Measurements from ENCODE around the gene CCDC57. TPM values are rescaled to one million over a fixed set of nuclear protein-coding genes. Genes with fewer than 3 reads are reported as not detected.

The CCDC57 gene
- total and polyA plus RNA-seq, 9 of the 15 experiments (the other 6 are each of a cell fraction or from before 2014, with no cell fraction given) = 0.83 to 36.2 (median 13.6) TPM

DNA sequence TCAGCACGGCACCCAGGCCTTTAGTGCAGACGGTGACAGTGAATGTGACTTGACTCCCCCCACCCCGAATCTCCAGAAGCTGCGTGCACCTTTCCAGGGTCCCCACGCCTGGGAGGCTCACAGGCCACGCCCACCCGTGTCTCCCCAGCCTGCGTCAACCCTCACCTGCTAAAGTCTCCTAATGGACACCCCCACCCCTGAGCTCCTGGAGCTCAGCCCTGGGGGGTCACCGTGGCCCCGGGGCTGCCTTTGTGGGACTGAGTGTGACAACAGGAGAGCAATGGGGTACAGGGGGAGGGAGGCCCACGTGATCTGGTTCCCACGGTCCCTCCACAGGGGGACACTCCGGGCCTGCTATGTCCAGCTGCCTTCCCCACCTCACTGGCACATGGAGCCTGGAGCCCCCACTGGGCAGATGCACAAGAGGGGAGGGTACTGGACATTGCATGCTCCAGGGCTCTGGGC lies 107.2 kb downstream of the CCDC57 start:
- no peak for ATAC-seq
- peaks cover 23 to 80% of the 10 kb centered on the region in 2 experiments for H3K4me1 ChIP-seq (replicated peaks in 1 of 2; ENCODE audit: control insufficient read depth in 2 of 2, insufficient read depth in 2 of 2, low read length in 2 of 2)
- H3K27me3 ChIP-seq (ENCODE audit: control insufficient read depth in 2 of 2, insufficient read depth in 2 of 2, low read length in 2 of 2) = no peaks in the 10 kb centered on the region
- H4K20me1 ChIP-seq (replicated peaks; ENCODE audit: control insufficient read depth, insufficient read depth, low read length) = no peaks in the 10 kb centered on the region
- intact Hi-C loops (cut with micrococcal nuclease) = loop anchor here (5.0 kb wide), 1 partner anchor 37 kb away; no protein-coding TSS in a partner anchor
- H3K4me3 ChIP-seq = no peak overlapping the region
- peaks cover 6% of the 10 kb centered on the region; the same call in 2 of the 3 replicates for H3K36me3 ChIP-seq (ENCODE audit: control insufficient read depth, insufficient read depth, low read length)
- no TSS peak for BruUV-seq (replicated peaks)
- peak overlapping the region in 1 of 2 experiments; percentile 4; a peak in 1 of 4 replicates for H3K9ac ChIP-seq (ENCODE audit: insufficient read depth in 1 of 2, low read depth in 2 of 2, low read length in 2 of 2)
- 0 out of 3 replicates have a peak, but pooled peaks cover under 1% of the 10 kb centered on the region for H3K79me2 ChIP-seq (ENCODE audit: control insufficient read depth, insufficient read depth, low read length)
- no peak for DNase-seq (ENCODE audit: extremely low read depth in 1 of 4, low spot score in 3 of 4)
- ChIA-PET CTCF (ENCODE audit: low intra/inter-chr PET ratio) (no interaction called here), POLR2A (interaction anchor here (0.6 to 0.7 kb wide), 2 partner anchors 13 to 765 kb away, joined by 3 read pairs; no protein-coding TSS in a partner anchor)
- H3K9me1 ChIP-seq (ENCODE audit: control insufficient read depth, insufficient read depth, low read length) = no peaks in the 10 kb centered on the region
- no peak overlapping the region for H2AFZ ChIP-seq (ENCODE audit: low read depth, low read length)
- in situ Hi-C loops (cut with MboI) = no loop called here
- no peak for FAIRE-seq
- no peak overlapping the region for H3K4me2 ChIP-seq (ENCODE audit: insufficient read depth, low read length)
- peak; percentile 29; the same call in 1 of the 2 replicates for TF ChIP-seq POLR2G (IDR thresholded peaks at IDR 0.05; ENCODE audit: low read depth, low read length)
- TF ChIP-seq POLR3G (IDR thresholded peaks at IDR 0.05; ENCODE audit: extremely low read depth, insufficient read length, insufficient replicate concordance) = no peak
- 85% methylated on average over 11 of the region's 13 CpGs for WGBS (ENCODE audit: insufficient coverage, low coverage, missing lambda C conversion rate)
- H3K9me3 ChIP-seq (replicated peaks; ENCODE audit: control insufficient read depth, insufficient read depth, low read depth, low read length) = no peaks in the 10 kb centered on the region
- H3K27ac ChIP-seq (ENCODE audit: extremely low read depth, low read depth, low read length) = no peak overlapping the region

GRCh38 chr17:82104797-82105416 lies 107.7 kb downstream of the CCDC57 start:
- H3K9ac ChIP-seq (ENCODE audit: insufficient read depth in 1 of 2, low read depth in 2 of 2, low read length in 2 of 2) = peak overlapping the region in 1 of 2 experiments; percentile 80; a peak in 2 of 4 replicates
- no peak for FAIRE-seq
- H3K4me2 ChIP-seq (ENCODE audit: insufficient read depth, low read length) = no peak overlapping the region
- 0 out of 3 replicates have a peak overlapping the region, but pooled peaks have one; percentile 7 for H3K27ac ChIP-seq (ENCODE audit: extremely low read depth, low read depth, low read length)
- POLR2A ChIA-PET = interaction anchor here (1.2 kb wide), 1 partner anchor 8 kb away, joined by 5 read pairs; no protein-coding TSS in a partner anchor
- peaks cover 25 to 85% of the 10 kb centered on the region in 2 experiments for H3K4me1 ChIP-seq (replicated peaks in 1 of 2; ENCODE audit: control insufficient read depth in 2 of 2, insufficient read depth in 2 of 2, low read length in 2 of 2)
- in situ Hi-C loops (cut with MboI) (no loop called here), intact Hi-C loops (cut with micrococcal nuclease) (loop anchor here (5.0 kb wide), 1 partner anchor 37 kb away; no protein-coding TSS in a partner anchor)
- no peaks in the 10 kb centered on the region for H4K20me1 ChIP-seq (replicated peaks; ENCODE audit: control insufficient read depth, insufficient read depth, low read length)
- WGBS (ENCODE audit: insufficient coverage, low coverage, missing lambda C conversion rate) = 83% methylated on average over 9 of the region's 11 CpGs
- CTCF ChIA-PET (ENCODE audit: low intra/inter-chr PET ratio) = no interaction called here
- no peak overlapping the region for H3K4me3 ChIP-seq
- DNase-seq (ENCODE audit: extremely low read depth in 1 of 4, low spot score in 3 of 4) = no peak
- ATAC-seq = no peak
- peaks cover 9% of the 10 kb centered on the region; the same call in 2 of the 3 replicates for H3K36me3 ChIP-seq (ENCODE audit: control insufficient read depth, insufficient read depth, low read length)
- peaks cover 5% of the 10 kb centered on the region; the same call in 1 of the 3 replicates for H3K79me2 ChIP-seq (ENCODE audit: control insufficient read depth, insufficient read depth, low read length)
- H3K9me3 ChIP-seq (replicated peaks; ENCODE audit: control insufficient read depth, insufficient read depth, low read depth, low read length) = no peaks in the 10 kb centered on the region
- H3K9me1 ChIP-seq (ENCODE audit: control insufficient read depth, insufficient read depth, low read length) = no peaks in the 10 kb centered on the region
- no peaks in the 10 kb centered on the region for H3K27me3 ChIP-seq (ENCODE audit: control insufficient read depth in 2 of 2, insufficient read depth in 2 of 2, low read length in 2 of 2)
- no peak overlapping the region for H2AFZ ChIP-seq (ENCODE audit: low read depth, low read length)
- BruUV-seq (replicated peaks) = no TSS peak
- TF ChIP-seq E2F3 (CRISPR knock-in tag; IDR thresholded peaks at IDR 0.05) = no peak
- no peak for TF ChIP-seq PKNOX1 (IDR thresholded peaks at IDR 0.05)
- TF ChIP-seq WHSC1 (IDR thresholded peaks at IDR 0.05; ENCODE audit: low read length) = no peak
- no peak for TF ChIP-seq POLR2B (IDR thresholded peaks at IDR 0.05; ENCODE audit: low read depth, partially characterized antibody)
- no peak for TF ChIP-seq MXI1 (IDR thresholded peaks at IDR 0.05; ENCODE audit: low read depth, low read length)
- no peak for TF ChIP-seq IRF9 (tag; IDR thresholded peaks at IDR 0.05)
- no peak for TF ChIP-seq ZNF79 (CRISPR knock-in tag; IDR thresholded peaks at IDR 0.05; ENCODE audit: low read depth)
- TF ChIP-seq, protein P1, sequence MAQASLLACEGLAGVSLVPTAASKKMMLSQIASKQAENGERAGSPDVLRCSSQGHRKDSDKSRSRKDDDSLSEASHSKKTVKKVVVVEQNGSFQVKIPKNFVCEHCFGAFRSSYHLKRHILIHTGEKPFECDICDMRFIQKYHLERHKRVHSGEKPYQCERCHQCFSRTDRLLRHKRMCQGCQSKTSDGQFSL (CRISPR knock-in tag; IDR thresholded peaks at IDR 0.05) = no peak
- TF ChIP-seq, protein P1 (tag; IDR thresholded peaks at IDR 0.05) = no peak
- no peak for TF ChIP-seq RNF2 (IDR thresholded peaks at IDR 0.05)
